AG04450 (cell line): ENCODE results near the gene ICE2. TPM values are rescaled to one million over a fixed set of nuclear protein-coding genes. Genes with fewer than 3 reads are reported as not detected.
A peak's percentile ranks its signal among the peaks of the same experiment; 100 is the strongest.

ENCODE experiments used
- CTCF ChIA-PET: fragments of 300-600, 350-600 bp; formaldehyde crosslinking; extraction: SDS; loops from one replicate; lab custom pipeline; 2022; ENCODE audit warnings: antibody characterized with exemption, inconsistent platforms; lab: Charles Lee
- POLR2A ChIA-PET: fragments of 350-600 bp; formaldehyde crosslinking; extraction: SDS; loops from one replicate; lab custom pipeline; 2021; ENCODE audit warnings: antibody characterized with exemption, inconsistent platforms; lab: Yijun Ruan, JAX
- DNase-seq: peaks from one replicate; pipeline ENCODE4 v3.0.0-alpha.2; 2011; ENCODE audit warnings: low read depth, low spot score
- H3K27ac ChIP-seq: one replicate; pipeline ENCODE4 v1.5.1; 2012; ENCODE audit warnings: low read depth, low read length, control low read depth
- H3K27me3 ChIP-seq: one replicate; pipeline ENCODE4 v1.6.0; 2012; ENCODE audit warnings: low read length; ENCODE audit not compliant: control insufficient read depth, insufficient read depth
- H3K4me3 ChIP-seq: 2 replicates; pipeline ENCODE4 v1.5.1; 2011; ENCODE audit warnings: mild to moderate bottlenecking, low read depth, low read length, control low read depth
- H3K9me3 ChIP-seq: 2 replicates; pipeline ENCODE4 v1.5.1; 2012; ENCODE audit warnings: low read length; ENCODE audit not compliant: control insufficient read depth, insufficient read depth
- polyA plus RNA-seq: library from polyadenylated mRNA; depleted of rRNA; stranded (reverse); fragments of >200 nt; gene quantifications from 2 replicates; pipeline ENCODE4 v1.2.3, GENCODE V29; 2011
- TF ChIP-seq, protein P1 (sequence below): IDR thresholded peaks from 2 replicates; pipeline ENCODE4 v1.5.1; 2011; ENCODE audit warnings: low read depth, low read length, control low read depth, inconsistent platforms

ICE2 gene
- polyA plus RNA-seq, 1 experiment = 29.3 TPM

DNA sequence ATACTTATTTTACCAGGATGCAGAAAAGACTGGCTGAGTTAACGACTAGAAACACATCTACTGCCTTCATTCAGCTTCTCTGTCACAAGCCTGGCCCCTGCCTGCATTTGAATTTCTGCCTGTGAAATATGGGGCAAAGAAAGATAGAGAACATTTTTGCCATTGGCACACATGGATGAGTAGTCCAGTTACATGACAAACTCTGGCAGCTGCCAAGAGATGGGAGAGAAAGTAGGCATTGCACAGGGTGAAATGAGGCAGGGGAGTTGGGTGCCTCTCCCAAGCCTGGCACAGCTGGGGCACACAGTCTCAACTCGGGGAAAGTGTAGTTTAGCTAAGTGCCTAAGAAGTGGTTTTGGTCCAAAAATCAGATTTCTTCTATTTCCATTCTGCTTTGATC lies 105.2 kb downstream of the ICE2 start:
- ChIA-PET CTCF (interaction anchor here (0.6 to 1.6 kb wide), 4 partner anchors 11 to 147 kb away, joined by 3 to 9 read pairs (median 5); no protein-coding TSS in a partner anchor), POLR2A (interaction anchor here (0.8 to 2.8 kb wide), 6 partner anchors 11 to 28 kb away, joined by 3 to 16 read pairs (median 6); no protein-coding TSS in a partner anchor)
- peak overlapping the region; percentile 97 for H3K27ac ChIP-seq
- no peak overlapping the region for H3K4me3 ChIP-seq
- H3K27me3 ChIP-seq = no peaks in the 10 kb centered on the region
- TF ChIP-seq, protein P1, sequence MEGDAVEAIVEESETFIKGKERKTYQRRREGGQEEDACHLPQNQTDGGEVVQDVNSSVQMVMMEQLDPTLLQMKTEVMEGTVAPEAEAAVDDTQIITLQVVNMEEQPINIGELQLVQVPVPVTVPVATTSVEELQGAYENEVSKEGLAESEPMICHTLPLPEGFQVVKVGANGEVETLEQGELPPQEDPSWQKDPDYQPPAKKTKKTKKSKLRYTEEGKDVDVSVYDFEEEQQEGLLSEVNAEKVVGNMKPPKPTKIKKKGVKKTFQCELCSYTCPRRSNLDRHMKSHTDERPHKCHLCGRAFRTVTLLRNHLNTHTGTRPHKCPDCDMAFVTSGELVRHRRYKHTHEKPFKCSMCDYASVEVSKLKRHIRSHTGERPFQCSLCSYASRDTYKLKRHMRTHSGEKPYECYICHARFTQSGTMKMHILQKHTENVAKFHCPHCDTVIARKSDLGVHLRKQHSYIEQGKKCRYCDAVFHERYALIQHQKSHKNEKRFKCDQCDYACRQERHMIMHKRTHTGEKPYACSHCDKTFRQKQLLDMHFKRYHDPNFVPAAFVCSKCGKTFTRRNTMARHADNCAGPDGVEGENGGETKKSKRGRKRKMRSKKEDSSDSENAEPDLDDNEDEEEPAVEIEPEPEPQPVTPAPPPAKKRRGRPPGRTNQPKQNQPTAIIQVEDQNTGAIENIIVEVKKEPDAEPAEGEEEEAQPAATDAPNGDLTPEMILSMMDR = no peak
- no peak for DNase-seq
- H3K9me3 ChIP-seq = no peaks in the 10 kb centered on the region

DNA sequence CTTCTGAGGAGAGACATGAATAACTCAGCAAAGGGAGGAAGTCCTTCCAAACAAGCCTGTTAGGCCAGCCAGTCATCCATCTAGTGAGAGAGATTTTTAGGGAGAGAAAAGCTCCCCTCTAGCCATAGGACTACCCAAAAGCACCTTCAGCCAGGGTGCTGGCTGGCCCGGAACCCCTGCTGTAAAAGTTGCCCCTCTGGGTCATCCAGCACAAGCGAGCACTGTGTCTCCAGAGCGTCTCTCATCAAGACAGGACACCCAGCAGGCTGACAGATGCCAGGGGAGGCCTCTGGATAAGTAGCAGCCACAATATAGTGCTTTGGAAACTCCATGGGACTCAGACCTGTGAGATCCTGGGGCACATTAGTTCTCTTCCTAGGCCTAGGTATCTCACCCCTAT lies 105.6 kb downstream of the ICE2 start:
- TF ChIP-seq, protein P1 = no peak
- DNase-seq = no peak
- Histone ChIP-seq H3K27me3 (no peaks in the 10 kb centered on the region), H3K4me3 (no peak overlapping the region), H3K9me3 (no peaks in the 10 kb centered on the region), H3K27ac (peak overlapping the region; percentile 97)
- ChIA-PET CTCF (interaction anchor here (0.6 to 1.6 kb wide), 3 partner anchors 11 to 147 kb away, joined by 3 to 9 read pairs (median 3); no protein-coding TSS in a partner anchor), POLR2A (interaction anchor here (0.5 to 2.8 kb wide), 5 partner anchors 11 to 27 kb away, joined by 4 to 16 read pairs (median 6); no protein-coding TSS in a partner anchor)

- ChIA-PET POLR2A (interaction anchor here (0.5 to 2.8 kb wide), 3 partner anchors 16 to 25 kb away, joined by 3 to 16 read pairs (median 7); partner anchors contain the start of gene ANXA2), CTCF (interaction anchor here (0.6 to 1.6 kb wide), 5 partner anchors 14 to 688 kb away, joined by 3 to 9 read pairs (median 3); no protein-coding TSS in a partner anchor)
- TF ChIP-seq, protein P1 = no peak
- no peaks in the 10 kb centered on the region for H3K27me3 ChIP-seq
- no peak for DNase-seq
- H3K4me3 ChIP-seq = no peak overlapping the region
- H3K27ac ChIP-seq = peak overlapping the region; percentile 97
- H3K9me3 ChIP-seq = no peaks in the 10 kb centered on the region
Observed at GRCh38 chr15:60372756-60373155, 106.2 kb downstream of the ICE2 start.

DNA sequence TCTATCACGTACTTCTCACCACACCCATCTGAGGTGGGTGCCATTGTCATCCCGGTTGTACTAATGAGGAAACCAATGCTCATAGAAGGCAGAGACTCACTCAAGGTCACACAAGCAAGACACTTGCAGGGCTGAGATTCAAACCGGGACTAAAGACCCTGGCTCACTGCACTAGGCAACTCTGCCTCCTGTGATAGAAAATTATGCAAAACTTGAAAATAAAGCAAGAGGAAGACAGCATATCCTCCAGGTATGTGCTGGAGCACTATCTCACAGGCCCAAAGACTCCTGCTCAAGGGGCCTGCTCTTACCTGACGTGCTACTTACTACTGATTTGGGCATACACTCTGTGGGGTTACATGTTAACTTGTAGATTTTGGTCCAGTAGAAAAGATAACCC lies 106.7 kb downstream of the ICE2 start:
- POLR2A ChIA-PET = interaction anchor here (0.6 to 1.6 kb wide), 4 partner anchors 10 to 28 kb away, joined by 3 to 12 read pairs (median 4); partner anchors contain the start of gene ANXA2
- TF ChIP-seq, protein P1 = no peak
- Histone ChIP-seq H3K27ac (peak overlapping the region; percentile 97), H3K4me3 (no peak overlapping the region), H3K27me3 (no peaks in the 10 kb centered on the region), H3K9me3 (no peaks in the 10 kb centered on the region)
- DNase-seq = no peak
- CTCF ChIA-PET = interaction anchor here (0.6 to 1.6 kb wide), 4 partner anchors 13 to 687 kb away, joined by 3 to 9 read pairs (median 4); no protein-coding TSS in a partner anchor
